BJ (cell line): Measurements from ENCODE around the gene SIK2. TPM values are rescaled to one million over a fixed set of nuclear protein-coding genes. Genes with fewer than 3 reads are reported as not detected.

Experiments used
- CTCF ChIA-PET: fragments of 350-600 bp; formaldehyde crosslinking; extraction: SDS; loops from one replicate; lab custom pipeline; 2021; ENCODE audit warnings: antibody characterized with exemption, inconsistent platforms; lab: Yijun Ruan, JAX
- POLR2A ChIA-PET: fragments of 300-600 bp; sonication (Branson Sonifier 250); formaldehyde crosslinking; extraction: SDS; loops from one replicate; lab custom pipeline; 2021; ENCODE audit warnings: antibody characterized with exemption; lab: Charles Lee
- DNase-seq: peaks from one replicate; pipeline ENCODE4 v3.0.0-alpha.2; 2011; ENCODE audit warnings: low read depth
- H3K27me3 ChIP-seq: 2 replicates; pipeline ENCODE4 v1.6.0; 2011; ENCODE audit warnings: low read length; ENCODE audit not compliant: control insufficient read depth, insufficient read depth
- H3K36me3 ChIP-seq: 2 replicates; pipeline ENCODE4 v1.5.1; 2011; ENCODE audit warnings: low read length; ENCODE audit not compliant: control insufficient read depth, insufficient read depth
- H3K4me3 ChIP-seq: 2 replicates; pipeline ENCODE4 v1.5.1; 2011; ENCODE audit warnings: low read depth, mild to moderate bottlenecking, control low read depth, low read length
- CTCF ChIP-seq: IDR thresholded peaks from 2 replicates; pipeline ENCODE4 v1.5.1; 2011; ENCODE audit warnings: low read depth, mild to moderate bottlenecking, control low read depth, inconsistent platforms, low read length, moderate library complexity; ENCODE audit not compliant: insufficient read depth
- polyA plus RNA-seq: library from polyadenylated mRNA; depleted of rRNA; stranded (reverse); fragments of >200 nt; gene quantifications from 2 replicates; pipeline ENCODE4 v1.2.3, GENCODE V29; 2011

Gene SIK2
- polyA plus RNA-seq, 1 experiment, result 24.2 TPM

- no peaks in the 10 kb centered on the region for H3K27me3 ChIP-seq
- H3K4me3 ChIP-seq, result no peak overlapping the region
- no peak for TF ChIP-seq CTCF
- peaks cover 8% of the 10 kb centered on the region for H3K36me3 ChIP-seq
- POLR2A ChIA-PET, result no interaction called here
- CTCF ChIA-PET, result no interaction called here
- DNase-seq, result no peak
These were observed 127.6 kb downstream of the SIK2 start for GRCh38 chr11:111729831-111730311.

GRCh38 chr11:111730871-111731591 is 128.8 kb downstream of the SIK2 start:
- H3K27me3 ChIP-seq, result no peaks in the 10 kb centered on the region
- CTCF ChIA-PET, result interaction anchor here (0.8 to 1.2 kb wide), 2 partner anchors 26 to 126 kb away, joined by 3 read pairs; no protein-coding TSS in a partner anchor
- no peak overlapping the region for H3K4me3 ChIP-seq
- H3K36me3 ChIP-seq, result peaks cover 3% of the 10 kb centered on the region
- no peak for TF ChIP-seq CTCF
- DNase-seq, result no peak
- POLR2A ChIA-PET, result no interaction called here

- ChIA-PET POLR2A (no interaction called here), CTCF (interaction anchor here (1.2 to 2.4 kb wide), 4 partner anchors 27 to 127 kb away, joined by 3 to 8 read pairs (median 4); no protein-coding TSS in a partner anchor)
- no peak overlapping the region for H3K4me3 ChIP-seq
- H3K27me3 ChIP-seq, result no peaks in the 10 kb centered on the region
- TF ChIP-seq CTCF, result no peak
- no peak for DNase-seq
- H3K36me3 ChIP-seq, result no peaks in the 10 kb centered on the region; the same call in 1 of the 2 replicates
These were observed 129.6 kb downstream of the SIK2 start for GRCh38 chr11:111731821-111732220.

GRCh38 chr11:111733016-111733415 is 130.8 kb downstream of the SIK2 start:
- DNase-seq, result peak; percentile 43
- ChIA-PET POLR2A (interaction anchor here (0.6 kb wide), 2 partner anchors 100 to 636 kb away, joined by 3 read pairs; no protein-coding TSS in a partner anchor), CTCF (interaction anchor here (0.9 to 2.4 kb wide), 4 partner anchors 33 to 1512 kb away, joined by 3 to 8 read pairs (median 4); no protein-coding TSS in a partner anchor)

More at GRCh38 chr11:111733016-111733415, 130.8 kb downstream of the SIK2 start:
- no peak for TF ChIP-seq CTCF
- Histone ChIP-seq H3K27me3 (no peaks in the 10 kb centered on the region), H3K4me3 (no peak overlapping the region), H3K36me3 (no peaks in the 10 kb centered on the region; the same call in 1 of the 2 replicates)
